Esophagus muscularis mucosa (tissue), 3 donors: ENCODE measurements around the gene FUT8.

Experiments
- POLR2A ChIP-seq: fragments of 450-650 bp; IDR thresholded peaks from one replicate; pipeline ENCODE4 v1.6.1; 2017; ENCODE audit warnings: antibody characterized with exemption, moderate library complexity, mild to moderate bottlenecking, low read depth
- POLR2AphosphoS5 ChIP-seq, 2 donors: sonication (generic); formaldehyde crosslinking; IDR thresholded peaks; one replicate each; pipeline ENCODE4 v1.6.1; 2017; ENCODE audit warnings: antibody characterized with exemption in 2 of 2
- TF ChIP-seq, protein P1 (sequence below), 3 experiments: fragments of 200-600 bp in 2 of 3; fragments of 450-650 bp in 1 of 3; sonication (generic) in 2 of 3; IDR thresholded peaks; one replicate each; pipeline ENCODE4 v1.5.1; 2017 to 2019; ENCODE audit warnings: antibody characterized with exemption in 3 of 3, mild to moderate bottlenecking in 2 of 3, moderate library complexity in 1 of 3

DNA sequence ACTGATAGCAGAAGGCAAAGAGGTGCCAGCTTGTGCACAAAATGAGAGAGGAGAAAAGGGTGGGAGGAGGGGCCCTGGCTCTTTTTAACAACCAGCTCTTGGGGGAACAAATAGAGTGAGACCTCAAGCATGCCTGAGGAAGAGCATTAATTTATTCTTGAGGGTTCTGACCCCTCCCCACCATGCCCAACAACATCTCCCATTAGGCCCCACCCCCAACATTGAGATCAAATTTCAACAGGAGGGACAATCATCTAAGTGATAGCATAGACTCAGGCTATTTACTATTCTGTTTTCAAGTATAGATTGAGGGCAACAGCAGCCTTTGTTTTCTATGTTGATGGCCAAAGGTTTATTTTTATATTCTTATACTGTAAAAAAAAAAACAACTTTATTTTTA, 59.7 kb downstream of the FUT8 start:
- TF ChIP-seq, protein P1, sequence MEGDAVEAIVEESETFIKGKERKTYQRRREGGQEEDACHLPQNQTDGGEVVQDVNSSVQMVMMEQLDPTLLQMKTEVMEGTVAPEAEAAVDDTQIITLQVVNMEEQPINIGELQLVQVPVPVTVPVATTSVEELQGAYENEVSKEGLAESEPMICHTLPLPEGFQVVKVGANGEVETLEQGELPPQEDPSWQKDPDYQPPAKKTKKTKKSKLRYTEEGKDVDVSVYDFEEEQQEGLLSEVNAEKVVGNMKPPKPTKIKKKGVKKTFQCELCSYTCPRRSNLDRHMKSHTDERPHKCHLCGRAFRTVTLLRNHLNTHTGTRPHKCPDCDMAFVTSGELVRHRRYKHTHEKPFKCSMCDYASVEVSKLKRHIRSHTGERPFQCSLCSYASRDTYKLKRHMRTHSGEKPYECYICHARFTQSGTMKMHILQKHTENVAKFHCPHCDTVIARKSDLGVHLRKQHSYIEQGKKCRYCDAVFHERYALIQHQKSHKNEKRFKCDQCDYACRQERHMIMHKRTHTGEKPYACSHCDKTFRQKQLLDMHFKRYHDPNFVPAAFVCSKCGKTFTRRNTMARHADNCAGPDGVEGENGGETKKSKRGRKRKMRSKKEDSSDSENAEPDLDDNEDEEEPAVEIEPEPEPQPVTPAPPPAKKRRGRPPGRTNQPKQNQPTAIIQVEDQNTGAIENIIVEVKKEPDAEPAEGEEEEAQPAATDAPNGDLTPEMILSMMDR (IDR thresholded peaks at IDR 0.05): no peak
- TF ChIP-seq POLR2A (no peak), POLR2AphosphoS5 (IDR thresholded peaks at IDR 0.05) (no peak)
